Caco-2 (cell line): ENCODE measurements around the gene ATF2. TPM values are rescaled to one million over a fixed set of nuclear protein-coding genes. Genes with fewer than 3 reads are reported as not detected.

ENCODE experiments used
- BruUV-seq: library from RNA; stranded (reverse); fragments of 400-500 nt; replicated peaks from 2 replicates; lab custom pipeline; 2021; lab: Mats Ljungman, UMichigan
- CTCF ChIA-PET: fragments of 300-600 bp; sonication (Branson Sonifier 250); formaldehyde crosslinking; loops from one replicate; lab custom pipeline; 2022; ENCODE audit warnings: antibody characterized with exemption; lab: Charles Lee
- POLR2A ChIA-PET: fragments of 300-600 bp; sonication (Branson Sonifier 250); formaldehyde crosslinking; loops from one replicate; lab custom pipeline; 2022; ENCODE audit warnings: antibody characterized with exemption; lab: Charles Lee
- DNase-seq, 2 experiments: peaks; one replicate each; pipeline versions ENCODE4 v3.0.0 to v3.0.0-alpha.2; 2020 to 2022
- H3K27me3 ChIP-seq: replicated peaks from 2 replicates; pipeline ENCODE4 v1.6.0; 2011; ENCODE audit warnings: low read length; ENCODE audit not compliant: control insufficient read depth, insufficient read depth
- H3K36me3 ChIP-seq: 2 replicates; pipeline ENCODE4 v1.5.1; 2011; ENCODE audit warnings: low read length; ENCODE audit not compliant: control insufficient read depth, insufficient read depth
- H3K4me1 ChIP-seq: fragments of 250-450 bp; sonication (Bioruptor Pico); 2 replicates; pipeline ENCODE4 v1.5.1; 2020; ENCODE audit warnings: mild to moderate bottlenecking
- H3K4me3 ChIP-seq: 2 replicates; pipeline ENCODE4 v1.5.1; 2011; ENCODE audit warnings: low read depth, mild to moderate bottlenecking, control low read depth, low read length
- H3K9me3 ChIP-seq: fragments of 250-450 bp; sonication (Bioruptor Pico); 2 replicates; pipeline ENCODE4 v1.5.1; 2020; ENCODE audit warnings: mild to moderate bottlenecking, moderate library complexity
- H3K27ac Mint-ChIP-seq: one replicate; pipeline ENCODE4 v1.8.0; 2022; ENCODE audit warnings: mixed read lengths; ENCODE audit not compliant: unreplicated experiment
- H3K27me3 Mint-ChIP-seq: one replicate; pipeline ENCODE4 v1.8.0; 2022; ENCODE audit warnings: mixed read lengths; ENCODE audit not compliant: insufficient read depth, unreplicated experiment
- H3K36me3 Mint-ChIP-seq: one replicate; pipeline ENCODE4 v1.8.0; 2022; ENCODE audit warnings: mild to moderate bottlenecking, mixed read lengths; ENCODE audit not compliant: insufficient read depth, unreplicated experiment
- H3K4me1 Mint-ChIP-seq: one replicate; pipeline ENCODE4 v1.8.0; 2022; ENCODE audit warnings: low read depth, mixed read lengths; ENCODE audit not compliant: unreplicated experiment
- H3K4me3 Mint-ChIP-seq: one replicate; pipeline ENCODE4 v1.8.0; 2022; ENCODE audit warnings: mild to moderate bottlenecking, moderate library complexity, mixed read lengths; ENCODE audit not compliant: unreplicated experiment
- H3K9me3 Mint-ChIP-seq: one replicate; pipeline ENCODE4 v1.8.0; 2022; ENCODE audit warnings: mixed read lengths; ENCODE audit not compliant: unreplicated experiment
- CTCF ChIP-seq, 2 experiments: fragments of 200-600 bp in 1 of 2; IDR thresholded peaks; 1 replicate in 1 of 2; 2 replicates in 1 of 2; pipeline versions ENCODE4 v1.5.1 to v1.8.0; 2011 to 2022; ENCODE audit warnings: antibody characterized with exemption in 1 of 2, control low read depth in 1 of 2, inconsistent platforms in 1 of 2, low read depth in 1 of 2, low read length in 1 of 2, mild to moderate bottlenecking in 1 of 2, moderate library complexity in 1 of 2; ENCODE audit not compliant: insufficient read depth in 1 of 2, severe bottlenecking in 1 of 2, unreplicated experiment in 1 of 2
- intact Hi-C: fragments of 100-400 bp; cut with micrococcal nuclease; formaldehyde crosslinking; loops from one replicate; pipeline ENCODE4 v1.10.0; 2022; ENCODE audit not compliant: unreplicated experiment
- total RNA-seq: library from RNA; stranded (reverse); gene quantifications from 2 replicates; pipeline ENCODE4 v1.2.3, GENCODE V29; 2022

Gene ATF2
- total RNA-seq, 1 experiment from 2014 or later = 47.1 TPM

GRCh38 chr2:175034716-175035115 lies 133.3 kb downstream of the ATF2 start:
- Mint-ChIP-seq H3K27me3 (no peaks in the 10 kb centered on the region), H3K9me3 (no peaks in the 10 kb centered on the region), H3K27ac (no peak overlapping the region), H3K36me3 (no peaks in the 10 kb centered on the region), H3K4me1 (peaks cover 14% of the 10 kb centered on the region), H3K4me3 (no peak overlapping the region)
- ChIA-PET POLR2A (no interaction called here), CTCF (no interaction called here)
- BruUV-seq = no TSS peak
- no peaks in the 10 kb centered on the region for H3K9me3 ChIP-seq
- H3K36me3 ChIP-seq = no peaks in the 10 kb centered on the region
- no peaks in the 10 kb centered on the region for H3K27me3 ChIP-seq
- no peak overlapping the region for H3K4me3 ChIP-seq
- peaks cover 6% of the 10 kb centered on the region; the same call in 1 of the 2 replicates for H3K4me1 ChIP-seq
- no peak for DNase-seq
- no peak for TF ChIP-seq CTCF (IDR thresholded peaks at IDR 0.05; ENCODE audit: insufficient read depth in 1 of 2, low read depth in 1 of 2, low read length in 1 of 2, severe bottlenecking in 1 of 2, unreplicated experiment in 1 of 2)
- intact Hi-C loops = loop anchor here (10.0 kb wide), 1 partner anchor 1060 kb away; the partner anchor contains the start of genes HOXD12 and HOXD13

- no peak overlapping the region for H3K4me3 ChIP-seq
- Mint-ChIP-seq H3K27me3 (no peaks in the 10 kb centered on the region), H3K4me1 (no peaks in the 10 kb centered on the region), H3K4me3 (no peak overlapping the region), H3K9me3 (no peaks in the 10 kb centered on the region), H3K27ac (no peak overlapping the region), H3K36me3 (no peaks in the 10 kb centered on the region)
- H3K27me3 ChIP-seq = no peaks in the 10 kb centered on the region
- intact Hi-C loops = loop anchor here (1.0 to 10.0 kb wide), 2 partner anchors 252 to 1064 kb away; partner anchors contain the start of genes HOXD12 and HOXD13
- POLR2A ChIA-PET = no interaction called here
- peak; percentile 57 to 58 for DNase-seq
- no peaks in the 10 kb centered on the region for H3K9me3 ChIP-seq
- BruUV-seq = no TSS peak
- CTCF ChIA-PET = interaction anchor here (0.6 to 1.5 kb wide), 7 partner anchors 25 to 333 kb away, joined by 3 to 5 read pairs (median 3); no protein-coding TSS in a partner anchor
- TF ChIP-seq CTCF (IDR thresholded peaks at IDR 0.05; ENCODE audit: insufficient read depth in 1 of 2, low read depth in 1 of 2, low read length in 1 of 2, severe bottlenecking in 1 of 2, unreplicated experiment in 1 of 2) = peak; percentile 45 to 50
- H3K36me3 ChIP-seq = no peaks in the 10 kb centered on the region
- H3K4me1 ChIP-seq = no peaks in the 10 kb centered on the region
These were observed 137.4 kb downstream of the ATF2 start for GRCh38 chr2:175030380-175031271.

- Mint-ChIP-seq H3K4me1 (peaks cover 4% of the 10 kb centered on the region), H3K36me3 (no peaks in the 10 kb centered on the region), H3K27ac (no peak overlapping the region), H3K27me3 (no peaks in the 10 kb centered on the region), H3K9me3 (no peaks in the 10 kb centered on the region), H3K4me3 (no peak overlapping the region)
- no TSS peak for BruUV-seq
- Histone ChIP-seq H3K4me3 (no peak overlapping the region), H3K36me3 (no peaks in the 10 kb centered on the region), H3K4me1 (no peaks in the 10 kb centered on the region), H3K27me3 (no peaks in the 10 kb centered on the region), H3K9me3 (no peaks in the 10 kb centered on the region)
- DNase-seq = no peak
- intact Hi-C loops = no loop called here
- POLR2A ChIA-PET = no interaction called here
- CTCF ChIA-PET = no interaction called here
- TF ChIP-seq CTCF (IDR thresholded peaks at IDR 0.05; ENCODE audit: insufficient read depth in 1 of 2, low read depth in 1 of 2, low read length in 1 of 2, severe bottlenecking in 1 of 2, unreplicated experiment in 1 of 2) = no peak
These were observed 140.2 kb downstream of the ATF2 start for GRCh38 chr2:175027755-175028154.
